PFSK-1 (cell line): Measurements from ENCODE around the gene STRIP1.

Experiments
- POLR2AphosphoS5 ChIP-seq: IDR thresholded peaks from 2 replicates; pipeline ENCODE4 v1.6.1; 2012; ENCODE audit warnings: low read depth, mild to moderate bottlenecking, control low read depth, low read length, moderate library complexity
- SIN3A ChIP-seq: IDR thresholded peaks from 2 replicates; pipeline ENCODE4 v1.6.1; 2012; ENCODE audit warnings: mild to moderate bottlenecking, low read length, moderate library complexity, borderline replicate concordance; ENCODE audit not compliant: insufficient read depth
- TF ChIP-seq, protein P1 (sequence below), 2 experiments: IDR thresholded peaks; 2 replicates each; pipeline versions ENCODE4 v1.6.1 to v1.8.0; 2011 to 2012; ENCODE audit warnings: low read depth in 2 of 2, low read length in 2 of 2, control low read depth in 1 of 2, inconsistent platforms in 1 of 2, mild to moderate bottlenecking in 1 of 2, moderate library complexity in 1 of 2; ENCODE audit not compliant: insufficient read depth in 1 of 2

DNA sequence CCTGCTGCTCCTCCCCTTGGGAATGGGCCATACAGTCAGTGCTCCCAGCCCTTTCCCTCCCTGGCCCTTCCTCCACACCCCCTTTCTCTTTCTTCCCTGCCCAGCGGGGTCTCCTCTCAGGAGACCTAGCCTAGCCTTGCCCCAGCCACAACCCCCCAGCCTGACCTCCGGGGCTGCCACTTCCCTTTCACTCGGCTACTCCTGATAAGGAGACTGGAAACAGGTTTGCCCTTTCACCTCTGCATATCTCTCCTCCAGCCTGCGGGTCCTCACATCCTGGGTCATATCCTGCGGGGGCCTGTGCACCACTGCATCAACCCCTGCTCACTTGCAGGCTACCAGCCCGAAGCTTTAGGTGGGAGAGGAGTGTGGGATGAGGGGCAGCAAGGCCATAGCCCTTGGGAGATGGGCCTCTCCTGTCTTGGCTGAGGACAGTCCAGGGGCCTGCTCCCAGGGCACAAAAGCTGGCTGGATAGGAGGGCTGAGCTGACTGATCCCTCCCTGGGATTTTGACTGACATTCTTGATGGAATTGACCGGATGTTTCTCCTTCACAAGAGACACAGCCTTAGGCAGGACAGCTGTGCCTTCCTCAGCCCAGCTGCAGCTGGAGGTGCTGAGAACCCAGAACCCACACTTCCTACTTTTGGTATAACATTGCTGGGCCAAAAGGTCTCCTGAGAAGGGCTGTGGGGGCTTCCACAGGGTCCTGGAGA is 55.3 kb downstream of the STRIP1 start:
- TF ChIP-seq, protein P1, sequence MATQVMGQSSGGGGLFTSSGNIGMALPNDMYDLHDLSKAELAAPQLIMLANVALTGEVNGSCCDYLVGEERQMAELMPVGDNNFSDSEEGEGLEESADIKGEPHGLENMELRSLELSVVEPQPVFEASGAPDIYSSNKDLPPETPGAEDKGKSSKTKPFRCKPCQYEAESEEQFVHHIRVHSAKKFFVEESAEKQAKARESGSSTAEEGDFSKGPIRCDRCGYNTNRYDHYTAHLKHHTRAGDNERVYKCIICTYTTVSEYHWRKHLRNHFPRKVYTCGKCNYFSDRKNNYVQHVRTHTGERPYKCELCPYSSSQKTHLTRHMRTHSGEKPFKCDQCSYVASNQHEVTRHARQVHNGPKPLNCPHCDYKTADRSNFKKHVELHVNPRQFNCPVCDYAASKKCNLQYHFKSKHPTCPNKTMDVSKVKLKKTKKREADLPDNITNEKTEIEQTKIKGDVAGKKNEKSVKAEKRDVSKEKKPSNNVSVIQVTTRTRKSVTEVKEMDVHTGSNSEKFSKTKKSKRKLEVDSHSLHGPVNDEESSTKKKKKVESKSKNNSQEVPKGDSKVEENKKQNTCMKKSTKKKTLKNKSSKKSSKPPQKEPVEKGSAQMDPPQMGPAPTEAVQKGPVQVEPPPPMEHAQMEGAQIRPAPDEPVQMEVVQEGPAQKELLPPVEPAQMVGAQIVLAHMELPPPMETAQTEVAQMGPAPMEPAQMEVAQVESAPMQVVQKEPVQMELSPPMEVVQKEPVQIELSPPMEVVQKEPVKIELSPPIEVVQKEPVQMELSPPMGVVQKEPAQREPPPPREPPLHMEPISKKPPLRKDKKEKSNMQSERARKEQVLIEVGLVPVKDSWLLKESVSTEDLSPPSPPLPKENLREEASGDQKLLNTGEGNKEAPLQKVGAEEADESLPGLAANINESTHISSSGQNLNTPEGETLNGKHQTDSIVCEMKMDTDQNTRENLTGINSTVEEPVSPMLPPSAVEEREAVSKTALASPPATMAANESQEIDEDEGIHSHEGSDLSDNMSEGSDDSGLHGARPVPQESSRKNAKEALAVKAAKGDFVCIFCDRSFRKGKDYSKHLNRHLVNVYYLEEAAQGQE (IDR thresholded peaks at IDR 0.05; ENCODE audit: insufficient read depth in 1 of 2, low read depth in 2 of 2, low read length in 2 of 2) = no peak
- no peak for TF ChIP-seq SIN3A
- TF ChIP-seq POLR2AphosphoS5 = no peak
